Fibroblast of skin of right biceps (primary cell): ENCODE measurements around the gene LIX1.
"Not testable (repeated sequence)": the region's sequence is repeated elsewhere in the genome, so short reads cannot be mapped to it uniquely, and the experiment has no call there.

ENCODE experiments used
- DNase-seq: peaks from one replicate; pipeline ENCODE4 v3.0.0-alpha.2; 2013

Gene LIX1

GRCh38 chr5:97101189-97101910, 41.1 kb downstream of the LIX1 start:
- no peak for DNase-seq

GRCh38 chr5:97100476-97100875, 41.9 kb downstream of the LIX1 start:
- peak; percentile 27 for DNase-seq

GRCh38 chr5:97098922-97099321, 43.5 kb downstream of the LIX1 start:
- DNase-seq = no peak

- DNase-seq = no peak
Observed at GRCh38 chr5:97097326-97098230, 44.8 kb downstream of the LIX1 start.

GRCh38 chr5:97096846-97097245, 45.6 kb downstream of the LIX1 start:
- no peak for DNase-seq

- peak; percentile 36 for DNase-seq
Observed at GRCh38 chr5:97096191-97096590, 46.2 kb downstream of the LIX1 start.

- DNase-seq = no peak
Observed at GRCh38 chr5:97095318-97095732, 47.1 kb downstream of the LIX1 start.

- no peak for DNase-seq
Observed at GRCh38 chr5:97094579-97095317, 47.7 kb downstream of the LIX1 start.

- DNase-seq = no peak
Observed at GRCh38 chr5:97093193-97093592, 49.2 kb downstream of the LIX1 start.

GRCh38 chr5:97090944-97091343, 51.5 kb downstream of the LIX1 start:
- DNase-seq = no peak

GRCh38 chr5:97089149-97089801, 53.1 kb downstream of the LIX1 start:
- no peak for DNase-seq

GRCh38 chr5:97088774-97089148, 53.6 kb downstream of the LIX1 start:
- no peak for DNase-seq

- no peak for DNase-seq
Observed at GRCh38 chr5:97087138-97087537, 55.3 kb downstream of the LIX1 start.

GRCh38 chr5:97085459-97086181, 56.8 kb downstream of the LIX1 start:
- no peak for DNase-seq

- DNase-seq = not testable (repeated sequence)
Observed at GRCh38 chr5:97084782-97085458, 57.5 kb downstream of the LIX1 start.

GRCh38 chr5:97078958-97079743, 63.3 kb downstream of the LIX1 start:
- DNase-seq = peak; percentile 5

GRCh38 chr5:97077246-97077645, 65.2 kb downstream of the LIX1 start:
- no peak for DNase-seq

GRCh38 chr5:97076098-97076497, 66.3 kb downstream of the LIX1 start:
- DNase-seq = no peak

- peak; percentile 22 for DNase-seq
Observed at GRCh38 chr5:97075649-97076048, 66.8 kb downstream of the LIX1 start.

GRCh38 chr5:97074859-97075489, 67.4 kb downstream of the LIX1 start:
- no peak for DNase-seq
